ENCODE measurements around the gene PRPF18.

DNA sequence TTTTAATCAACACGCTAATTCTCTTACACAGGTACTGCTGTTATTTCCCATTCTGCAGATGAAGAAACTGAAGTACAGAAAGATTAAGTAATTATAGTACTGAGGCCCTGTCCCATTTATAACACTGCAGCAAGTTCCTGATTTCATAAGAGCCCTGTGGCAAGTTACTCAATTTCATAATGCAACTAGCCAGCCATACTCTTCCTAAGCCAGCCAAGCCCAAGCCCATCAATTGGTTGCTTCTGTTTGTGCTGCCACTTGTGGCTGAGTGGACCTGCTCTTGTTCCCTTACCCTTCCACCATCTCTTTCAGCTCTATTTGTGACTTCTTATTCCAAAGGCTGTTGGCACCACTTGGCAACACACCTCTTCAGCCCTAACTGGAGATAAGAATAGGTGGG lies 19.7 kb upstream of the PRPF18 start:
- TF ChIP-seq NFRKB (IDR thresholded peaks at IDR 0.05) (no peak), ARNT (IDR thresholded peaks at IDR 0.05) (no peak), SUZ12 (IDR thresholded peaks at IDR 0.05) (no peak), ELF4 (IDR thresholded peaks at IDR 0.05) (no peak), ZNF384 (IDR thresholded peaks at IDR 0.05) (no peak), FOXM1 (IDR thresholded peaks at IDR 0.05; ENCODE audit: borderline replicate concordance) (no peak), TARDBP (IDR thresholded peaks at IDR 0.05) (no peak), FOXK2 (IDR thresholded peaks at IDR 0.05) (no peak), BHLHE40 (IDR thresholded peaks at IDR 0.05; ENCODE audit: borderline replicate concordance) (no peak)
